GM10248 (cell line): Measurements from ENCODE around the gene ROR2.
"Not testable (repeated sequence)": the region's sequence is repeated elsewhere in the genome, so short reads cannot be mapped to it uniquely, and the experiment has no call there.

Experiments
- CTCF ChIA-PET: fragments of 300-600 bp; sonication (Branson Sonifier 250); formaldehyde crosslinking; extraction: SDS; loops from one replicate; lab custom pipeline; 2021; ENCODE audit warnings: antibody characterized with exemption; lab: Yijun Ruan, JAX
- POLR2A ChIA-PET: fragments of 350-650 bp; sonication (Branson Sonifier 250); formaldehyde crosslinking; extraction: SDS; loops from one replicate; lab custom pipeline; 2020; ENCODE audit warnings: antibody characterized with exemption; lab: Yijun Ruan, JAX
- DNase-seq: peaks from one replicate; pipeline ENCODE4 v3.0.0; 2012; ENCODE audit errors: extremely low spot score
- TF ChIP-seq, protein P1 (sequence below): IDR thresholded peaks from 2 replicates; pipeline ENCODE4 v1.5.1; 2012; ENCODE audit warnings: mild to moderate bottlenecking, low read depth; ENCODE audit errors: extremely low read depth, missing control alignments, control extremely low read depth

The ROR2 gene

DNA sequence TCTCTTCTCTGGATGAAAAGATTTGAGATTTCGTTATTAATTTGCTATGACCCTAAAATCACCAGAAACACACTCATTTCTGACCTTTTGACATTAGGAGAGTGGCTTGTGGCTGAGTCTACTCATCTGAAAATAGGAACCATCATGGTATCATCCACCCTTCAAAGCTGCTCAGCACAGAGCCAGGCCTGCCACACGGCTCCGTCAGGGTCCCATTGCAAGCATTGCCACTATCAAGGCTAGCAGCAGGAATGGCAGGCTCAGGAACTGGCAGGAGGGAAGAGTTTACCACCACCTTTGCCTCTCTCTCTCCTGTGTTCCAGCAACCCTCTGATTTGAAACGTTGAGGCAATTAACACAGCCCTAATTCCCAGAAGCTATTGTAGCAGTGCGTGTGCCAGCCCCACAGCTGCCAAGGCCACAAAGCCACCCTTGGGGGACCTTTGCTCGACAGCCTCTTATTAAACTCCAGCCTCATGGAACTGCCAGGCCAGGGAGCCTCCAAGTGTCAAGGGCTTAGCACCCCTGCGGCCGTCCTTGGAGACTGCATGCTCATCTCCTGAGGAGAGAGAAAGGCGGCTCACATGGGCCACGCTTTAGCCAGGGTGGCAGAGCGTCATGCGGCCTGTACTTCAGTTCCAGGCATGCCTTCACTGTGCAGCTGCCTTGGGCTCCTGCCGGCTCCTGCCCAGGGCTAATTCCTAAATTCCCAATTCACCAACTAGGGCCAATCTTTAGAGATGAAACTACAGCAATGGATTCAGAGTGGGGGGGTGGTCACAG, 145.9 kb downstream of the ROR2 start:
- no peak for DNase-seq
- TF ChIP-seq, protein P1, sequence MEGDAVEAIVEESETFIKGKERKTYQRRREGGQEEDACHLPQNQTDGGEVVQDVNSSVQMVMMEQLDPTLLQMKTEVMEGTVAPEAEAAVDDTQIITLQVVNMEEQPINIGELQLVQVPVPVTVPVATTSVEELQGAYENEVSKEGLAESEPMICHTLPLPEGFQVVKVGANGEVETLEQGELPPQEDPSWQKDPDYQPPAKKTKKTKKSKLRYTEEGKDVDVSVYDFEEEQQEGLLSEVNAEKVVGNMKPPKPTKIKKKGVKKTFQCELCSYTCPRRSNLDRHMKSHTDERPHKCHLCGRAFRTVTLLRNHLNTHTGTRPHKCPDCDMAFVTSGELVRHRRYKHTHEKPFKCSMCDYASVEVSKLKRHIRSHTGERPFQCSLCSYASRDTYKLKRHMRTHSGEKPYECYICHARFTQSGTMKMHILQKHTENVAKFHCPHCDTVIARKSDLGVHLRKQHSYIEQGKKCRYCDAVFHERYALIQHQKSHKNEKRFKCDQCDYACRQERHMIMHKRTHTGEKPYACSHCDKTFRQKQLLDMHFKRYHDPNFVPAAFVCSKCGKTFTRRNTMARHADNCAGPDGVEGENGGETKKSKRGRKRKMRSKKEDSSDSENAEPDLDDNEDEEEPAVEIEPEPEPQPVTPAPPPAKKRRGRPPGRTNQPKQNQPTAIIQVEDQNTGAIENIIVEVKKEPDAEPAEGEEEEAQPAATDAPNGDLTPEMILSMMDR, result no peak
- ChIA-PET POLR2A (no interaction called here), CTCF (interaction anchor here (1.0 kb wide), 1 partner anchor 9 kb away, joined by 3 read pairs; no protein-coding TSS in a partner anchor)

DNA sequence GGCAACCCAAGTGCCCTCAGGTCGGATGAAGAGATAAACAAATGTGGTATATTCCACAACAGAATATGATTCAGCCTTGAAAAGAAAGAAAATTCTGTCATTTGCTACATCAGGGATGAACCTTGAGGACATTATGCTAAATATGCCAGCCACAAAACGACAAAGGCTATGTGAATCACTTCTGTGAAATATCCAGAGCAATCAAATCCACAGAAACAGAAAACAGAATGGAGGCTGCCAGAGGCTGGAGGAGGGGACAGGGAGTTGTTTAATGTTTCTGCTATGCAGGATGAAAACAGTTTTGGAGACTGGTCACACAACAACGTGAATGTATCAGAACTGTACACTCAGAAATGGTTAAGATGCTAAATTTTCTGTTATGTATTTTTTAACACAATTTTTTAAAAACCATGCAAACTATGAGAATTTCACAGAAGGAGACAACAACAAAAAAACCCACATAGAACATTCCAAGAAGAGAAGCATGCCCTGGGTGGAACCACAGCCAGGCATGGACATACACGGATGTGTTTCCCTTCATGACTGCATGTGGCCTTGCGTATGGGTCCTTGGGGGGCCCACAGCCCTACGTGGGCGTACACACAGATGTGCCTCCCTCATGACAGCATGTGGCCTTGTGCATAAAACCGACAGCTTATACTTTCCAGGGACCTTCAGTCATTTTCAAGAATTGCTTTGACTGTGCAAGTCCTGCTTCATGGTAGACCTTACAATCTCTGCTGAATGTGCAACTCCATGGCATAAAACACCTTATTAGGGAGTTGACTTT, 146.7 kb downstream of the ROR2 start:
- CTCF ChIA-PET, result no interaction called here

DNA sequence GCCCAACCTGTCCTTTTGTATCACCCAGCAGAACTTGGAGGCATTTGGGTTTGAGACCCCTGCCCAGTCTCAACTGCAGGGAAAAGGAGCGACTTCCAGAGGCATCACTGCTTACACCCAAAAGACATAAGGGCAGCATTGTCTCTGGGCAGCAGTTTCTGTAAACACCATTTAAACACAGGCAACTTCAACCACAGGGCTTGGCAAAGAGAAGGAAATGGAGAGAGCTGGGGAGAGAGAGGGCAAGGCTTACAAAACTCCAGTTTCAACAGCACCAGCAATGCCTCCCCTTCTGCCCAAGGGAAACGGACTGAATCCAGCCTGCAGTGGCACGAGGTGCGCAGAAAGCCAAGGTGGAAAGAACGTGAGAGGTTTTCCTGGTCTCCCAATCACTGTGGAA, 147.6 kb downstream of the ROR2 start:
- POLR2A ChIA-PET, result no interaction called here
- CTCF ChIA-PET, result no interaction called here
- TF ChIP-seq, protein P1, result no peak
- no peak for DNase-seq

More for the DNA sequence above, 146.7 kb downstream of the ROR2 start:
- no peak for DNase-seq
- POLR2A ChIA-PET, result no interaction called here
- TF ChIP-seq, protein P1, result no peak

DNA sequence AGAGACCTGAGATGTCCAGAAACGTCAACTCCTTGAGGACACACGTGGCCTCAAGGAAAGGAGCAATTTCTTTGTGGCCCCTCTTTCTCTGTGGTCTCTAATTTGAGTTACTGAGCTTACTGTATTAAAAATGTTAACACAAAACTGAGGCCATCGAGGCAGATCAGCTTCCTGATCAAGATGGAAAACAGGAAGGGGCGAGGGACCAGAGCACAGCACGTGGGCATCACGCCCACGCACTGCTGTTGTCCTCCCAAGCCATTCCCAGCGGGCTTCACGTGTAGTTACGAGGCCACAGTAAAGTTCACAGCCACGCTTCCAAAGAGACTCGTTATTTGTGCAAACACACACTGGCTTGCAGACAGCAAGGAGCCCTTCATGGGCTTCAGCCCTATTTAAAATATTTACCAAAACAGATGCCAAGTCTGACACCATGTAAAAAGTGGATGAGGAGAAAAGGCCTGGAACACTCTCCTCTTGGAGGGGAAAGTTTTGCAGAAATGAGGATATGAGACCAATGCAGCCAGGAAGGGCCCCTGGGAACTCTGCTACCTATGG, 149.5 kb downstream of the ROR2 start:
- ChIA-PET POLR2A (no interaction called here), CTCF (no interaction called here)
- TF ChIP-seq, protein P1, result no peak
- DNase-seq, result no peak

DNA sequence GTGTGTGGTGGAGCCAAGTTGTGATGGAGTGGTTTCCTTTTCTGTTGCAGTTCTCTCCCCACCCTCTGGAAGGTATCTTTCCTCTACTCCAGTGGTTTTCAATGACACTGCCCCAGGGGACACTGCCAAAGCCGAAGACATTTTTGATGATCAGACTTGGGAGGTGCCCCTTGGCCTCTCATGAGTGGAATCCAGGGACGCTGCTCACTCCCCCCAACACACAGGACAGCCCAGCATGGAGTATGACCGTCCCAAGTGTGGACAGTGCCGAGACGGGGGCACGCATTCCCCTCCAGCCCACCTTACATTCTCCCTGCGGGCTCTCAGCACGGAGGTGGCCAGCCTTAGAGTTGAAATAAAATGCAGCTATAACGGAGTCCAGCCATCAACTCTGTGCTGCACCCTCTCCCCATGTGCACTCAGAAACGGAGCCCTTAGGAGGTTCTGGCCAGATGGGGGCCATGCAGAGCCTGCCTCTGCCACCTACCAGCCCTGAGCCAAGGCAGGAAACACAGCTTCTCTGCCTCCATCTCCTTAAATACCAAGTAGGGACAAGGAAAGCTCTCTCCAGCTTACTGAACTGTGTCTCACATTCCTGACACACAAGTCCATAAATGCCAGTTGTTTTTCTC, 150.8 kb downstream of the ROR2 start:
- TF ChIP-seq, protein P1, result no peak
- POLR2A ChIA-PET, result no interaction called here
- no peak for DNase-seq
- CTCF ChIA-PET, result no interaction called here

DNA sequence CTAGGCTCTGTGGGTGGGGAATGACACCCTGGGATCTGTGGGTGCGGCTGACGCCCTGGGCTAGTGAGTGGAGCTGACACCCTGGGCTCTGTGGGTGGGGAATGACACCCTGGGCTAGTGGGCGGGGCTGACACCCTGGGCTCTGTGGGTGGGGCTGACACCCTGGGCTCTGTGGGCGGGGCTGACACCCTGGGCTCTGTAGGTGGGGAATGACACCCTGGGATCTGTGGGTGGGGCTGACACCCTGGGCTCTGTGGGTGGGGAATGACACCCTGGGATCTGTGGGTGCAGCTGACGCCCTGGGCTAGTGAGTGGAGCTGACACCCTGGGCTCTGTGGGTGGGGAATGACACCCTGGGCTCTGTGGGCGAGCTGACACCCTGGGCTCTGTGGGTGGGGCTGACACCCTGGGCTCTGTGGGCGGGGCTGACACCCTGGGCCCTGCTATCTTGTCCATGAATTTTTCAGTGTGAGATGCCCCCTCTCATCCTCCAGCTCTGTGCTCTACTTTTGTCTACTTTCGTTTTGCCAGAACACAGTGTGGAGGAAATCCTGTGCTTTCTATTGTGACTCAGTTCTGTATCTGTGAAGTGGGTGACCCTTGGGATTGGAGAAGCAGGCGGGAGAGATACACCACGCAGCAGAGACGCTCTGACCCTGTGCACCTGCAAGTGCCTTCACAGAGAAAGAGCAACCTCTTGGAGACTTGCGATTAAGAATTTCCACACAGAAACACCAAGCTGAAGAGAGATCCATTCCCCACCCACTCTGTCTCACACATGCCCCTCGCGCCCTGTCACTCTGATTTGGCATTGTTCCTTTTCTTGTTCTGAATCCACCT, 151.5 kb downstream of the ROR2 start:
- CTCF ChIA-PET, result interaction anchor here (0.8 kb wide), 1 partner anchor 39 kb away, joined by 3 read pairs; no protein-coding TSS in a partner anchor
- POLR2A ChIA-PET, DNase-seq: not testable (repeated sequence)

DNA sequence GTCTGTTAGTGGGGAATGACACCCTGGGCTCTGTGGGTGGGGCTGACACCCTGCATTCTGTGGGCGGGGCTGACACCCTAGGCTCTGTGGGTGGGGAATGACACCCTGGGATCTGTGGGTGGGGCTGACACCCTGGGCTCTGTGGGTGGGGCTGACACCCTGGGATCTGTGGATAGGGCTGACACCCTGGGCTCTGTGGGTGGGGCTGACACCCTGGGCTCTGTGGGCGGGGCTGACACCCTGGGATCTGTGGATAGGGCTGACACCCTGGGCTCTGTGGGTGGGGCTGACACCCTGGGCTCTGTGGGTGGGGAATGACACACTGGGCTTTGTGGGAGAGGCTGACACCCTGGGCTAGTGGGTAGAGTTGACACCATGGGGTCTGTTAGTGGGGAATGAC, 152.5 kb downstream of the ROR2 start:
- DNase-seq, POLR2A ChIA-PET, CTCF ChIA-PET: not testable (repeated sequence)

DNA sequence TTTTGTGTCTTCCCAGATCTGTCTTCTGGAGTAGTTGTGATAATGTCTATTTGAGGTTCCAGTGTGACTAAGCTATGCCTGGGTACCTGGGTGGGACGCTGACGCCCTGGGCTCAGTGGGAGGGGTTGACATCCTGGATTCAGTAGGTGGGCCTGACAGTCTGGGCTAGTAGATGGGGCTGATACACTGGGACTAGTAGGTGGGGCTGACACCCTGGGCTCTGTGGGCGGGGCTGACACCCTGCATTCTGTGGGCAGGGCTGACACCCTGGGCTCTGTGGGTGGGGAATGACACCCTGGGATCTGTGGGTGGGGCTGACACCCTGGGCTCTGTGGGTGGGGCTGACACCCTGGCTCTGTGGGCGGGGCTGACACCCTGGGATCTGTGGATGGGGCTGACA, 153.5 kb downstream of the ROR2 start:
- CTCF ChIA-PET, POLR2A ChIA-PET, DNase-seq: not testable (repeated sequence)
